NOMO-1 treated with dmso at 0.1 percent for 144 hours (cell line): ENCODE results near the gene GNA12.

Experiments used
- DNase-seq: peaks from one replicate; lab custom pipeline; 2025; ENCODE audit not compliant: unreplicated experiment; lab: John Stamatoyannopoulos, UW

Gene GNA12

DNA sequence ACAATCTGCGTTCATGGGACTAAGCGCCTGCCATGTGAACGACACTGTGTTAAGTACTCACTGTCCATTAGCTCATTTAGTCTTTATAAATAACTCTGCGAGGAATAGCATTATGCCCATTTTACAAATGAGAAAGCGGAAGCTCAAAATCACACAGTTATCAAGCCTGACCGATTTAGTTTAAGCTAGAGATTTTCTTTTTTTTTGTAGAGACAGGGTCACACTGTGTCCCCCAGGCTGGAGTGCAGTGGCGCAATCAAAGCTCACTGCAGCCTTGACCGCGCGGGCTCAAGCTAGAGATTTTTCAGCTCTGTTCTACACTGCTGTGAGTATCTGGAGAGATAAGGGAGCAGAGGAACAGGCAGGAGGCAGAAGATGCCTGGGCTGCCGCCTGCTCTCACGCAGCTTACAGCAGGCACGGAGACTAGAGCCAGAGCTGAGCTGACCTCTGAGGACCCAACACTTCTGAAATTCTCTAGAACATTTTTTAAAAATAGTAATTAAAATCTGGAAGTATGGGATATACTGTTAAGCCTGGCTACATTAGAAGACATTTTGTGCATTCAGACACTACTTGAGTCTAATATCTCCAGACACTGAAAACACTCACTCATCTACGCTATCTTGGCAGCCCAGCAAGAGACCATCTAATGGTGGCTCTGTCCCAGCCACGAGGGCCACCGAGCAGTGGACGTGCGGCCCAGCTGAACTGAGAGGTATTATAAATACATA, 38.7 kb downstream of the GNA12 start:
- no peak for DNase-seq

- DNase-seq: no peak
Observed at GRCh38 chr7:2804227-2804763, 39.8 kb downstream of the GNA12 start.

DNA sequence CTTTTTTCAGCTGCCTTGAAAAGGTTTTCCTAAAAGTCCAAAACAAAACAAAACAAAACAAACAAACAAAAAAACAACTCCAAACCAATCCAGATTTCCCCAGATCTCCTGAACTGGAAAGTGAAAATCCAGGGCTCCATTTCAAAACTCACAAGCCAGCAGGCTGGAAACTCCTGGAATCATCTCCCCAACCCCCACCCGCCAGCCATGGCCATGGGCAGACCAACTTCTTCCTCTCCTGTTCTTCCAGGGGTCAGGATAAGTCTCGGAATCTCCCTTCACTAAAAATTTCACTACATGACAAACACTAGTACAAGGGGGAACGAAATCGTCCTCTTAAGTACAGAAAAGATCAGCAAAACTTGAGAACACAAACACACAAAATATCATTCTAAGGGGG, 40.4 kb downstream of the GNA12 start:
- DNase-seq: no peak

DNA sequence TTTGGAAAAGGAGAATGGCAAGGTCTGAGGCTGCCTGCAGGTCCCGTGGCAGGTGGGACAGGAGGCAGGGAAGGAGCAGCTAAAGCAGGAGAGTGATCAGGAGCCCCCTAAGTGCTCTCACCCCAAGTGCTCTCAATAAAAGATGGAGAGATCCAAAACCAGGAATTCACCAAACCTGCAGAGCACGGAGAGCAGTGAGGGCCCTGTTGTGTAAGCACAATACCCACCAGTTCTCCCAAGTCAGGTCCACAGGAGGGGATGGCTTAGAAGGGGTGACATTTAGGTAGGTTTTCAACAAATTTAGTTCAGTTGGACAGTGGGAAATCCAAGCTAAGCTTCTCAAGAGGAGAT, 40.8 kb downstream of the GNA12 start:
- DNase-seq: no peak

- DNase-seq: no peak
Observed at GRCh38 chr7:2802504-2803341, 41.4 kb downstream of the GNA12 start.

- DNase-seq: no peak
Observed at GRCh38 chr7:2802101-2802500, 42.0 kb downstream of the GNA12 start.

DNA sequence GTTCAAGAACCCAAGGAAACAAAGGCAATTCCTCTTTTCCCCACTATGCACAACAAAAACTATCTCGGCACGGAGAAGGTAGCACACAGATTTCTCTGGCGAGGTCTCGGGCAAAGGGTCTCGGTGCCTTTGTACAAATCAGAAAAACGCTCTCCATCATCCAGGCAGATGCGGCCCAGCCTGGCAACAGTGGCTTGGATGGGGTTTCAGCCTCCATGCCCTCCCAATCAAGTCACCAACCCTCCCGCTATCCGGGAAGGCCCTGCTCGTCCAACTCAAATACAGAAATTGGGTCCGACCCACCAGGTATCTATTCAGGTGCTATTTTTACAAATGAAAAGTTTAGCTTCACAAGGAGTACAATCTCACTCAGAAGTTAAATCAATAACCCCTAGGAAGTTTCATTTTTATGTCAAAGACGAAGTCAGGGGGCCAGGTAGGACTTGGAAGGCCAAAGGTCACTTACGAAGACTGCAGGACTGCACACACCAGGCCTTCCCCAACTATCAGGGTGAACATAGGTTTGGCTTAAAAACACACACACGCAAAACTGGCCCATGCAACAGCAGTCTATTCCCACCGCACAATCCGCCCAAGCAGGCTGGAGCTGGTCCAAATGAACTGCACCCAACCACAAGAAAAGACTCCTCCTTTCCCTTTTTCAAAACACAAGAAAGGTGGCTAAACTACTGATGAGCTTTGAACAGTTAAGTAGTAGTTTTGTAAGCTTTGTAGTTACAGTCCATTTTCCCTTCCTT, 43.0 kb downstream of the GNA12 start:
- no peak for DNase-seq

DNA sequence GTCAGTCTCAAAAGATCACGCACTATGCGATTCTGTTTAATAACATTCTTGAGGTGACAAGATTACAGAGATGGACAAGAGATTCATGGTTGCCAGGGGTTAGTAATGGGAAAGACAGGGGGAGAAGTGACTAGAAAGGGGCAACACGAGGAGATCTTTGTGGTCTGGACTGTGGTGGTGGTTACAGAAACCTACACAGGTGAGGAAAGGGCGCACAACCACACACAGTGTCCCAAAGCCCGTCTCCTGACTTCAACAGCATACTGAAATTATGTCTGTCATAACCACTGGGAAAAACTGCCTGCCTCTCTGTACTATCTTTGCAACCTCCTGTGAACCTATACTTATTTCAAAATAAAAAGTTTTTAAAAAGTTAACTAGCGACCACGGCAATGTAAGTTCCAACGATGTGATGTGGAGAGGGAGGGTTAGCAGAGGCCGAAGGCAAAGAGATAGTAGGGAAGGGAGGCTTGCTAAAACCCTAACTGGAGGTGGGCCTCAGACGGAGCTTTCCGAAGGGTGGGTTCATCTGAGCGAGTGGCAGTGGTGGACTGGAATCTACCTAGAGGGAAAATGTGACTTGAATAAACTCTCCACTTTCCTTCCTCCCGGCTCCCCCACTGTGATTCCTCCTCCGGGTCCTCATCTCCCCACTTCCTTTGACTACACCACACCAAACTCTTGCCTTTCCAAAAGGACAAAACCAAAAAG, 43.7 kb downstream of the GNA12 start:
- DNase-seq: no peak

- DNase-seq: no peak
Observed at GRCh38 chr7:2799253-2799652, 44.9 kb downstream of the GNA12 start.

GRCh38 chr7:2798669-2799068, 45.4 kb downstream of the GNA12 start:
- no peak for DNase-seq

DNA sequence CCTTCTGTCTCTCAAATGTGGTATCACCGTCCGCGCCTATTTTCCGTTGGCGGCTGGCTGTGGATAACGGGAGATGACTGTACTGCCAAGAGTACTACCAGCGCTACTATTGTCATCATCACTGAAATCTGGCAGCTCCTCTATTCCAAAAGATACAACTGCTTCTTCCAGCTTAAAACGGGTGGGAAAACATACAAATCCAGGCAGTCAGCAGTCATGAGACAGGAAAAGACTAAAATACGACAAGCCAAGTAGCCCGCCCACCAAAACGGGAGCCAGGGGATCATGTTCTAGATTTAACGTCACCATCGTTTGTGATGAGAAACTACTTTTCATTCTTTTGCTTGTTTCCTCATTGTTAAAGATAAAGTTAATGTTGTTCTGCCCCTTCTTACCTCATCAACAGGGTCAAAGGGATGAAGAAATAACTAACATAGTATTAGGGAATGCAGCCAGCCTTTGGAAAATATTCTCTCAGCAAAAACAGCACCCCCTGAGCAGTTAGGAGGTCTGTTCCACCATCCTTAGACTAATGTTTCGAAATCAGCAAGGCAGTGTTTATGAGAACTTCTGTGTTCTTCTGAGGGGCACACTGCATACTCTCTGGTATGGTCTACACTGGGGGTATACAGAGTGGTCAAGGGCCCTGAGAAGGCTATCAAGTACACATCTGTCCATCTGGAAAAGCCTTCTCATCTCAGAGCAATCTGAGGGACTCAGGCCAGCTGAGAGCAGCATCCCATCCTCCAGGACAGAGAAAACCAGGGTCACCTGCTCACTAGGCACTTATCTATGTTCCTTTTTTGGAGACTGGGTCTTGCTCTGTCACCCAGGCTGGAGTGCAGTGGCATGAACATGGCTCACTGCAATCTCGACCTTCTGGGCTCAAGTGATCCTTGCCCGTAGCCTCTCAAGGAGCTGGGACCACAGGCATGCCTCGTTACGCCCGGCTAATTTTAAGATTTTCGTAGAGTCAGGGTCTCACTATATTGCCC, 47.5 kb downstream of the GNA12 start:
- DNase-seq: no peak

DNA sequence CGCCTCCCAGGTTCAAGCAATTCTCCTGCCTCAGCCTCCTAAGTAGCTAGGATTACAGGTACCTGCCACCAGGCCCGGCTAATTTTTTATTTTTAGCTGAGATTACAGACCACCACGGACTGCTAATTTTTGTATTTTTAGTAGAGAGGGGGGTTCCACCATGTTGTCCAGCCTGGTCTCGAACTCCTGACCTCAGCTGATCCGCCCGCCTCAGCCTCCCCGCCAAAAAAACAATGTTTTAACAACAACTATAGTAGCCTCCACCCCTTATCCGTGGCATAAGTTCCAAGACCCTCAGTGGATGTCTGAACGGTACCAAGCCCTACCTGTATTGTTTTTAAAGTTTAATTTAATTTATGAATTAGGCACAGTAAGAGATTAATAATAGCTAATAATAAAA, 48.2 kb downstream of the GNA12 start:
- no peak for DNase-seq

DNA sequence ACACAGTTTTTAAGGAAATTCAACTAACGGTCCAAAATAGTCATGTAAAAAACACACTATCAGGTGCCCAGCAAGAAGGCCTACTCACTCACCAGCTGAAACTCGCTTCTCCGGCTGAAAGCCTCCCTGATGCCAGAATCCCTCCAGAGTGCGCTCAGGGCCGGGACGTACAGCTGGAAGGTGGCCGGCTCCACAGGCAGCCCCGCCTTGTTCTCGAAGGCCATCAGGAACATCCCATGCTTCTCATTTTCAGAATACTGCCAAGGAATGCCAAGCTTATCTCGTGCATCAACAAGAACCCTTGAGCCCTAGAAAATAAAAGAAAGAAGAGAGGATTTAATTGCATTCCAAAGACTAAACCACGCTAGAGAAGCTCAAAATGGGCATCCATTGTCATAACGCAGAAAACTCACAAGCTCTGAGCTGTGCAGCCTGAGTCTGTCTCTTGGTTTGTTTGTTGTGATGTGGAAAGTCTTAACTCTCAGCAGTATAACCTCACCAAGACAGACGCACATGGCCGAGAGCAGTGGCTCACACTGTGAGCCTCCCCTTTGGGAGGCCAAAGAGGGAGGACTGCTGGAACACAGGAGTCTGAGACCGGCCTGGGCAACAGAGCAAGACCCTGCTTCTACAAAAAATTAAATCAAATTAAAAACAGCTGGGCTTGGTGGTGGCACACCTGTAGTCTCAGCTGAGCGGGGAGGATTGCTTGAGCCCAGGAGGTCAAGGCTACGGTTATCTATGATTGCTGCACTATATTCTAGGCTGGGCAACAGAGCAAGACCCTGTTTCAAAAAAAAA, 49.1 kb downstream of the GNA12 start:
- DNase-seq: no peak

DNA sequence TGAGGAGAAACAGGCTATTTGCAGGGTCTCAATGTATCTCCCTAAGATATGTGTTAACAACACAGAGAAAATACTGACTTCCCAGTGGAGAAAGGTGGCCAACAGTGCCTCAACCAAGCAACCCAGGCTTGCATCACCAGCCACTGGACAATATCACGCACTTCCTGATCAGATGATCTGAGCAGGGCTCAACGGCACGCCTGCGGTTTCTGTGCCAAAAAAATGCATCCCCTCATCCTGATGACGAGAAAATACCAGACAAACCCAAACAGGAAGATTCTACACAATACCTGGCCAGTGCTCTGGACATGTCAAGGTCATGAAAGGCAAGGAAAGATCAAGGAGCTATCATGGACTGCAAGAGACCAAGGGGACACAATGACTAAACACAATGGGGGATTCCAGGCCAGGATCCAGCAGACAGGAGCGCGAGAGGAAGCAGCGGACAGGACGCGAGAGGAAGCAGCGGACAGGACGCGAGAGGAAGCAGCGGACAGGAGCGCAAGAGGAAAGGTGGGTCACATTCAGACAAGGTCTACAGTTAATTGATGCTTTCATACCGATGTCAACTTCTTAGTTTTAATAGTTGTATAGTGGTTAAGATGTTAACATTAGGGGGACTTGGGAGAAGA, 51.1 kb downstream of the GNA12 start:
- DNase-seq: peak; percentile 63

- DNase-seq: no peak
Observed at GRCh38 chr7:2792235-2792634, 51.9 kb downstream of the GNA12 start.

DNA sequence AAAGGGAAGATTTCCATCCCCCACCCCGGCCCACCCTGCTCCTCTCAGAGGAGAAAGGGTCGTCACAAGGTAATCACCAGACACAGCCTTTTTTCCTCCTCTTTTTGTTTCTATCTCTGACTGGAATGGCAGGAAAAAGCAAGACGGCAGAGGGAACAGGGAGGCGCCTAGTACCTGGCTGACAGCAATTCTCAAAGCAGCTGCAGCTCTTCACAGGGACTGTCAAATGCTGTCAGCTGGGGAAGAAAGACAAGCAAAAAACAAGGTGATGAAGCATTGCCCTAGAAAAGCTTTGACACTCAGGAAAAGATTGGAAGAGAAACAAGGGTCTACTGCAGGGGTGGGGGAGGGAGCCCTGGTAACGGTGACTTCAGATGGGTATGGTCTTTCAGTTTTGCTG, 52.7 kb downstream of the GNA12 start:
- DNase-seq: no peak

- no peak for DNase-seq
Observed at GRCh38 chr7:2787251-2787951, 56.7 kb downstream of the GNA12 start.

GRCh38 chr7:2786607-2787116, 57.4 kb downstream of the GNA12 start:
- no peak for DNase-seq
